GM12875 (cell line): Measurements from ENCODE around the gene BMI1.
"Not testable (repeated sequence)": the region's sequence is repeated elsewhere in the genome, so short reads cannot be mapped to it uniquely, and the experiment has no call there.

ENCODE experiments used
- H3K4me3 ChIP-seq: one replicate; pipeline ENCODE4 v1.5.1; 2011; ENCODE audit warnings: low read depth, low read length, control low read depth
- CTCF ChIP-seq: IDR thresholded peaks from 2 replicates; pipeline ENCODE4 v1.5.1; 2011; ENCODE audit warnings: low read depth, mild to moderate bottlenecking, control low read depth, inconsistent platforms, low read length, moderate library complexity, borderline replicate concordance; ENCODE audit not compliant: insufficient read depth

The BMI1 gene

GRCh38 chr10:22301193-22301592 lies 19.7 kb upstream of the BMI1 start:
- no peak overlapping the region for H3K4me3 ChIP-seq
- TF ChIP-seq CTCF, result no peak

- TF ChIP-seq CTCF, result no peak
These were observed 17.4 kb upstream of the BMI1 start for GRCh38 chr10:22303461-22303860.

GRCh38 chr10:22305721-22306120 lies 15.2 kb upstream of the BMI1 start:
- no peak for TF ChIP-seq CTCF
- no peak overlapping the region for H3K4me3 ChIP-seq

More at GRCh38 chr10:22303461-22303860, 17.4 kb upstream of the BMI1 start:
- H3K4me3 ChIP-seq, result no peak overlapping the region

DNA sequence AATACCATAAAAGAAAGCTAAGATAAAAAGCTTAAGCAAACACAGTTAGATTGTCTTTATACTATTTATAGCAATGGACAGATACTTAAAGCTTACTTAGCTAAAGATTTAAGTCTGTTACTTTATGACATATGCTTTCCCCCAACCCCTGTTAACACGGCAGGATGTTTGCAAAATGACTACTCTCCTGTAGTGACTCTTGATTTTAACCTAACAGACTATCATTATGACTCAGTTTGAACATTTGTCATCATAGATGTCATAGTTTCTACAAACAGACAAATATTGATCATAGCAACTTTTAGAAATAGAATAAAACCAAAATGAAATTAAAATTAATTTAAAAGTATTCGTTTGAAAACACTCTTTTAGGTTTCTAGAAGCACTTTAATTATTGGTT lies 12.5 kb upstream of the BMI1 start:
- H3K4me3 ChIP-seq, result no peak overlapping the region
- no peak for TF ChIP-seq CTCF

DNA sequence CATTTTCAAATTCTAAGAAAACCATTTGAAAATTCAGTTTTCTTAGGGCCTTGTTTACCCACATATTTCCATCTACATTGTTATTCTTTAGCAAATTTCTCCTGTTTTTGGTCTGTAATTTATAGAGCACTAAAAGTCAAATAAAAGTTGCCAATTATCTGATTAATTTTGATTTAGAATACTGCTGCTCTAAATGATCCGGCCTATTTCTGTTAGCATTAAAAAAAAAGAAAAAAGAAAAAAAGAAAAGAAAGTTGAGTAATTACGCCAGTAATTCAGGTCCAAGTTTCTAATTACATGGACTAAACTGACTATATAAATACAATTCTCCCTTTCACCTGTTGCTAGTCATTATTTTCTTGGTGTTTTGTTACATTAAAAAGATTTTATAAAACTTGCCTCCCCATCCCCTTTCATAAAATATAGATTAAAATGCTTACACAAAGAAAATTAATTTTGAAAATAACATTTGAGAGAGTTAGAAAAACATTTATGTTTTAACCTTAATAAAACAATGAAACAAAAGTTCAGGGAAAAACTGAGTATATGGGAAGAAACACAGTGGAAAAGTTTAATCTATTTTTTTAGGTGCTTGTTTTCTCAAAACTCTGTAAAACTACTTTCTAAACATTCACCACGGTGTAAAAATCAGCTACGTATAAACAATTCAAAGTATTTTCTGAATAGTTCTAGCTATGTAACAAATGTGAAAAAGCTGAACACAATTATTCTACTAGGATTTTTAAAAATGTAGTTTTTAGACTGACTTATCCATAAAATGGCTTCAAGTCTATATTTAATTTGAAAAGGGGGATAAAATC lies 11.5 kb upstream of the BMI1 start:
- no peak for TF ChIP-seq CTCF

DNA sequence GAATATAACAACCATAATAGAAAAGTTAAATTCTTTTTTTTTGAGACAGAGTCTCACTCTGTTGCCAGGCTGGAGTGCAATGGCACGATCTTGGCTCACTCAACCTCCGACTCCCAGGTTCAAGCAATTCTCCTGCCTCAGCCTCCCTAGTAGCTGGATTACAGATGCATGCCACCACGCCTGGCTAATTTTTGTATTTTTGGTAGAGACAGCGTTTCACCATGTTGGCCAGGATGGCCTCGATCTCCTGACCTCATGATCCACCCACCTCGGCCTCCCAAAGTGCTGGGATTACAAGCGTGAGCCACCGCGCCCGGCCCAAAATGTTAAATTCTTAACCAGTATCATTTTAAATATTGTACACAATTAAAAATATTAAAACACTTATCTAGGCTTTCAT lies 10.9 kb upstream of the BMI1 start:
- H3K4me3 ChIP-seq, result not testable (repeated sequence)

More for the DNA sequence above, 11.5 kb upstream of the BMI1 start:
- no peak overlapping the region for H3K4me3 ChIP-seq

DNA sequence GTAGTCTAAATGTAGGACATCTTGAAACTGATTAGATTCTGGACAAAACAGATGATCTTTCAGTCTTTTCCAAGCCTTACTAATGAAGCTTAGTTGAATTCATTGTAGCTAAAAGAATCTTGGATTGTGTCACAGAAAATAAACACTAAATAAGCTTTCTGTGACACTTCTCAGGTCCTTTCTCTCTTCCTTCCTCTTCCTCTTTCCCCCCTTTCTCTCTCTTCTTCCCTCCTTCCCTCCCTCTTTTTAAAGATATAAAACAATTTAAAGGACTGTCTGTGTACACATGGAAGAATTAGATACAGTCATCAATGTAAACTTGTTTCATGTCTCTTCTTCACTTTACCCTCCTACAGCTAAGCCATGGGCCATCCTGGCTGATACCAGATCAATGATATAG lies 10.0 kb upstream of the BMI1 start:
- no peak for TF ChIP-seq CTCF
- no peak overlapping the region for H3K4me3 ChIP-seq

DNA sequence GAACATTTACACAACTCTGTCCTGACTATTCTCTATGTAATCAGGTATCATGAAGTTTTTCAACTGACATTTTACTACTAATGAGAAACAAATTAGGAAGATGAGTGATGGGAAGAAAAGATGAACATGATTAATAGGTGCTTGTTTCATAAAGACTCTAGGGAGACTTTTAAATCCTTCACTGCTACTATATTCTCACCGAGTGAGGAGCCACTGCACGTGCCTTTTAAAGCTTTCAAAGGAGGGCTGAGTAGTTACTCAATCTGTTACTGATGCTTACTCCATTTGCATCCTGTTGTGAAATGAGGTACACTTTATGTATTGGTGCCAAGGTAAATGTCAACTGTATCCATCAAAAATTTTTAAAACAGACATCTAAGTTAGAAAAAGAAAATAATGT lies 6.0 kb upstream of the BMI1 start:
- TF ChIP-seq CTCF, result no peak
- H3K4me3 ChIP-seq, result no peak overlapping the region
